HT1080 (cell line): ENCODE results near the gene BBS4. TPM values are rescaled to one million over a fixed set of nuclear protein-coding genes. Genes with fewer than 3 reads are reported as not detected.
"Not testable (repeated sequence)": the region's sequence is repeated elsewhere in the genome, so short reads cannot be mapped to it uniquely, and the experiment has no call there.

Experiments used
- DNase-seq: peaks from one replicate; pipeline ENCODE4 v3.0.0-alpha.2; 2015; ENCODE audit warnings: low read depth
- polyA plus RNA-seq, 2 experiments: library from polyadenylated mRNA; depleted of rRNA; stranded (reverse); fragments of >200 nt; gene quantifications; 2 replicates each; pipeline ENCODE4 v1.2.3, GENCODE V29; 2015
- total RNA-seq: library from RNA; depleted of rRNA; stranded (reverse); fragments of >200 nt; shearing (Covaris generic); gene quantifications from 2 replicates; pipeline ENCODE4 v1.2.3, GENCODE V29; 2014; rRNA removed

BBS4 gene, protein sequence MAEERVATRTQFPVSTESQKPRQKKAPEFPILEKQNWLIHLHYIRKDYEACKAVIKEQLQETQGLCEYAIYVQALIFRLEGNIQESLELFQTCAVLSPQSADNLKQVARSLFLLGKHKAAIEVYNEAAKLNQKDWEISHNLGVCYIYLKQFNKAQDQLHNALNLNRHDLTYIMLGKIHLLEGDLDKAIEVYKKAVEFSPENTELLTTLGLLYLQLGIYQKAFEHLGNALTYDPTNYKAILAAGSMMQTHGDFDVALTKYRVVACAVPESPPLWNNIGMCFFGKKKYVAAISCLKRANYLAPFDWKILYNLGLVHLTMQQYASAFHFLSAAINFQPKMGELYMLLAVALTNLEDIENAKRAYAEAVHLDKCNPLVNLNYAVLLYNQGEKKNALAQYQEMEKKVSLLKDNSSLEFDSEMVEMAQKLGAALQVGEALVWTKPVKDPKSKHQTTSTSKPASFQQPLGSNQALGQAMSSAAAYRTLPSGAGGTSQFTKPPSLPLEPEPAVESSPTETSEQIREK
- total RNA-seq, result 9.5 and 19.2 TPM in 2 replicates
- 16.4 and 16.9 TPM in 2 replicates for polyA plus RNA-seq (2015; cell fraction: cytosol; rRNA removed)
- 32.2 and 35.0 TPM in 2 replicates for polyA plus RNA-seq (2015; cell fraction: nucleus; rRNA removed)

DNA sequence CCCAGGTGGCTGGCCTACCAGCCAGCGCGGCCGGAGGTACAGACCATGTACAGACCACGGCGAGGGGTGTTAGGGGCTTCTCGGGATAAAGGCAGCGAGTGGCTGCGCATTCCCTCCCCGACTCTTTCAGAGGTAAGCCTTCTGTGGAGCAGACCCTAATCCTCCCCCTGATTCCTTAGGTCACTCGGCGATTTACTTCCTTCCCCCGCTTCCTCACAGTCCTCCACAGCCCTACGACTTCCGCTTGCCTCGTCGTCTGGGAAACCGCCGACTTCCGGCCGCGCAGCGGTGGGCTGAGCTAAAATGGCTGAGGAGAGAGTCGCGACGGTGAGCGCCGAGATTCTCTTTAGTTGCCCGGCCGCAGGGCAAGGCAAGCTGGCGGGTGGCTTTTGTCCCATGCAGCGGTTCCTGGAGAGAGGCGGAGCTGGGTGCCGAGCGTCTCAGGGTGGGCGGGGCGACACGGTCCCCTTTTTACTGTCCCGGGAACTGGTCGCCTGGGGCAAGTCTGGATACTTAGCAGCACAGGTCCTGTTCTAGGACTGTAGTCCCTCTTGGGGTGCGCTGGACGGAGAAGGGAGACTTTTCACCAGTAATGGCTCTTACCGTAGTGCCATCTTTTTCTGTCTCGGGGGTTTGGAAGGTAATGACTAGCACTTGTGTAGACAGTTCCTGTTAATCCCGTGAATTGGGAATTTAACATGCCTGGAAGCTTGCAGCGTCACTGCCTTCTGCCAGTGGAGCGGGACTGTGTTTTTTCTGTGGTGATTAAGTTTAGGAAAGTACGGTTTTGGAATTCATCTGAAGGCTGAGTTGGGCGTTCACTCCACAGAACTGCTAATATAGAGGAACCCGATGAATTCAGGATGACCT, at the start of gene BBS4, which contains the start of gene HIGD2B:
TSS of gene BBS4 (plus strand) at position 283 of the 870 bp plus-strand sequence. CDS start at position 304, 21 bp downstream.
TSS of gene HIGD2B (minus strand) at position 258 of the 870 bp plus-strand sequence. CDS start 9,808 bp downstream, outside the sequence.
- DNase-seq, result peak; percentile 93

DNA sequence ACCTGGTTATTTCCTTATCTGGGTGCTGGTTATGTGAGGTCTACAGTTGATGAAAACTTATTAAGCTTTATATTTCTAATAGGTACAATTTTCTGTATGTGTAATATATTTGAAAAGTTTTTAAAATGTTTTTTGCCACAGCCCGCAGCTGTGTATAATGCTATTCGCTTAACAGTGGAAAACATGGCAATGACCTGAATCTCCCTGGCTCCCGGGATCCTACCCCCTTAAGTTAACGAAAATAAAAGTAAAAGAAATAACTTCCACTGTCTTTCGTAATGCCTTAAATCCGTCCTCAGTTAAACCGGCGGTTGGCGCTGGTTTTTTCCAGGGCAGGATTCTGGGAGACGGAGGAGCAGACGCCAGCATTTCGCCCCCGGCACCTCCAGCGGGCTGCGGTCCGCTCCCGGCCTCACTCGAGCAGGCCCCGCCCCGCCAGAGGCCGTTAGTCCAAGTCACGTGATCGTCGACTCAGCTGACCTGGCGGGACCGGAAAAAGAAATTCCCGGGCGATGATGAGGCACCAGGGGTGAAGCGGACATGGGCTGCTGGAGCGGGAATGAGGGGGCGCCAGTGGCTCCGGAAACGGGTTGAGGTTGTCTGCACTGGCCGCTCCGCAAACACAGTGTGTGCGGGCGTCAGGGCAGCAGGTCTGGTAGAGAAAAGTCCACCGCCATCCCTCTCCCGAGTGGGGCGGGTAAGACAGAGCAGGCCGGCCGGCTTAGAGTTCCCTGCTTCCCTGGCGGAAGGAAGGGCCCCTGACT, 49.3 kb upstream of the BBS4 start:
- peak; percentile 71 for DNase-seq

DNA sequence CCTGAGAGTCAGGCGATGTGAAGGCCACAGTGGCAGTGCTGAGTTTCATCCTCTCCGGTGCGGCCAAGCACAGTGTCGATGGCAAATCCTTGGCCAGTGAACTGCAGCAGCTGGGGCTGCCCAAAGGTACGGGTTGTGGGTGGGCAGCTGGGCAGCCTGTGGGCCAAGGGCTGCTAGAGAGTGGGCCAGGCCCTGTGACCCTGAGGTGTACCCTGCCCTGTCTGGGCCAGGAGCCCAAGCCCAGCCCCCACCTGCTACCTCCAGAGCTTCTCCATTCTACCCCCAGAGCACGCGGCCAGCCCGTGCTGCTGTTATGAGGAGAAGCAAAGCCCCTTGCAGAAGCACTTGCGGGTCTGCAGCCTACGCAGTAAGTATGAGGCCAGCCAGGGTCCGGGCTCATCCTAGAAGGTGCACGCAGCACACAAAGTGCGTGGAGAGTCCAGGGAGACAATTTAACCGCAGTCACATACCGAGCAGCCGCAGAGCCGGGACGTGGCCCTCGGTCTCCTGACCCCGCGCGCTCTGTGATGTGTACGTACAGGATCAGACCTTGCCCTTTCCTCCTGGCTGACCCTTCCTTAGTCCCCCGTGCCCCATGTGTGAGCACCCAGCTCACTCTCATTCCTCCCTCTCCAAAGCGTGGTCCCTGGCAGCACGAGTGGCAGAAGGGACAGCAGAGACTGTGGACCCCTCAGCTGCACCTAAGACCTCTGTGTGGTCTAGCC, 46.1 kb upstream of the BBS4 start:
- not testable (repeated sequence) for DNase-seq

DNA sequence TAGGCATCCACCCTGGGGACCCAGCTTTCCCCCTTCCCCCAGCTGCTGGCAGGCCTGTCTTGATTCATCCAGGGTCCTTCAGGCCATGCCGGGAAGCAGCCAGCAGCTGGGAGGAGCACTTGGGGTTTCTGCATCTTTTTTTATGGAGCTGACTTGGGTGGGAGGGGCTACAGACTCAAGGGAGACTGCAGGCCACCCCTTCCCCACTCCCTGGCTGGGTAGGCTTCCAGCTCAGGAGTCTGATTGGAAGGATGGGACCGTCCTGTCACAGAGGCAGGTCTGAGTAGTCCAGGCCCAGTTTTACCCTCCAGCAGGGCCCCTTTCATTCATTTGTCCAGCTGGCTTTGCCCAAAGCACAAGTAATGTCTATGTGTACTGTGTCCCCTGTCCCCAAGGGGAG, 43.7 kb upstream of the BBS4 start:
- not testable (repeated sequence) for DNase-seq

DNA sequence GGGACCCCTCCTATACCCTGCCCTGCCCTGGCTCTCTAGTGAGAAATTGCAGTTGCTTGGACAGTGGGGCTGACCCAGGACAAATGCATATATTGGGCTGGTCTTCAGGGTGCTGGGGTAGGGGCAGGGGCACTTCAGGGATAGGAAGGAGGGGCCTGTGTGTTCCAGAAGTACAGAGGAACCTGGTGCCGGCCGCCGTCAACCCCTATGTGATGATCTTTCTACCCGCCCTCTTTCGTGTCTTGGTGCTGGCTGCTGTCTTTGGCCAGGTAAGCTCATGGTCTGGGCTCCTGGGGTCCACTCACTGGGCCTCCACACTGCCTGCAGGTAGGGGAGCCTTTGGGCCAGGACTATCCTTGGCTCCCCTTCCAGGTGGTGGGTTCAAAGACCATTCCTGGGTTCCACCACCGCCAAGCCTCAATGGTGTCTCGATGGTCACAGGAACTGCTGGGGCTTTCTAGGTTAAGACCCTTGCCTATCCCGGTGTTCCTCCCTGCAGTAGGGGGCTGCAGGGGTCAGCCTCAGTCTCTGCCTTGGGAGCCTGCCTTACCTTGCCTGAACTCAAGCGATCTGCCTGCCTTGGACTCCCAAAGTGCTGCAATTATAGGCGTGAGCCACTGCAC, 37.3 kb upstream of the BBS4 start:
- not testable (repeated sequence) for DNase-seq

DNA sequence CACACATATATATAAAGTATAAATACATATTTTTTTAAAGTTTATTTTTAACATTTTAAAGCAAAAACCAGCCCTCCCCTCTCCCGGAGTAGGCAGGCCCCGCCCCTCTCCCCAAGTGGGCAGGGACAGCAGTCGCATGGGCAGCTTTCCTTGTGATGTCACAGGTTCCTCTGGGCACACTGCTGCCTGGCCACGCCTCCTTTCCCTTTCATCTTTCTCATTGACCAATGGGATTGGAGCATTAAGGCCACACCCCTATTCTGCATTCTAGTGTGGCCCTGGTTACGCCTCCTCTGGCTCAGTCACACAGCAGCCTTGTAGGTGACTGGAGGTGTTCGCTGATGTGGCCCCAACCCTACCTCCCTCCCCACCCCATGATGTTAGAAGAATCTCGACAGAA, 31.6 kb upstream of the BBS4 start, which contains the start of gene GOLGA6B:
TSS of gene GOLGA6B (plus strand) at position 301 of the 400 bp plus-strand sequence. CDS start at position 342, 41 bp downstream.
- not testable (repeated sequence) for DNase-seq

DNA sequence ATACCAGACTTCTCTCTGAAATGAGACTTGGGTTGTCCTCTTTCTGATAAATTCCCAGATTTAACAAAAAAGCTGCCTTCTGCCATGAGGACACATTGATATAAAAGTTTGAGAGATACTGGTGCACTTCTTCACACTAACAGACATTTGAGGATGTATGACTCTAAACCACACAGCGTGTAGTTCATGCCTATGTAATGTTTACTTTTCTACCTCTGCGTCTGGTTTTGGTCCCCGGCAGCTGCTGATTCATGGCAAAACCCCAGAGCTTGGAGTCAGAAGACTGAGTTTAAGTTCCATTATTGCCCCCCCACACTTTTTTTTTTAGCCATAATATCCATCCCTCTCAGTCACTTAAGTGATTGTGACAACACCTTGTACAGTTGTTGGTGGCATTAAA, 30.0 kb upstream of the BBS4 start:
- not testable (repeated sequence) for DNase-seq

DNA sequence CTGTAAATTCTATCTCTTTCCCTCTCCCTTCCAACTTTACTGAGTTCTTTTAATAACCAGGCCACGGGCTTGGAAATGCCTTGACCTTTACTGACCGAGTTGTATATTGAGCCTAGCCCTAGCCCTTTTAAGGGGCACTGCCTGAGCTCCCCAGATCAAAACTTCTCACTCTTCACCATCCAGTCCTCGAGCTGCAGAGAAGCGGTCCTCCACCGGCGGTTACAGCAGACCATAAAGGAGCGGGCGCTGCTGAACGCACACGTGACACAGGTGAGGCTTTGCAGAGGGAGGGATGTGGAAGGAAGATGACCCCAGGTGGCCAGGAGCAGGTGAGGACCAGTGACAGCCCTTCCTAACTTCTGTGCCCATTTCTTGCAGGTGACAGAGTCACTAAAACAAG, 24.9 kb upstream of the BBS4 start:
- not testable (repeated sequence) for DNase-seq

DNA sequence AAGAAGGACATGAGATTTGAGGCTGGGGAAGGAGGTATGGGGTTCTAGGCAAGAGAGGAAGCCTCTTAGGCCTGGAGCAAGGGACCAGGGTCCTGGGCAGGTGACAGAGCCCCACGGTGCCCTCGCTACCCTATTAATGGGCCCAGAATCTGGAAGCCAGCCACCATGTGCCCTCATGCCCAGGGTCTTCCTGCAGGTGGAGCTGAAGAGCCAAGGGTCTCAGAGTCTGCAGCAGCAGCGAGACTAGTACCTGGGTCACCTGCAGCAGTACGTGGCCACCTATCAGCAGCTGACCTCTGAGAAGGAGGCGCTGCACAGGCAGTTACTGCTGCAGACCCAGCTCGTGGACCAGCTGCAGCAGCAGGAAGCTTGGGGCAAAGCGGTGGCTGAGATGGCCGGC, 22.1 kb upstream of the BBS4 start:
- DNase-seq, result not testable (repeated sequence)

DNA sequence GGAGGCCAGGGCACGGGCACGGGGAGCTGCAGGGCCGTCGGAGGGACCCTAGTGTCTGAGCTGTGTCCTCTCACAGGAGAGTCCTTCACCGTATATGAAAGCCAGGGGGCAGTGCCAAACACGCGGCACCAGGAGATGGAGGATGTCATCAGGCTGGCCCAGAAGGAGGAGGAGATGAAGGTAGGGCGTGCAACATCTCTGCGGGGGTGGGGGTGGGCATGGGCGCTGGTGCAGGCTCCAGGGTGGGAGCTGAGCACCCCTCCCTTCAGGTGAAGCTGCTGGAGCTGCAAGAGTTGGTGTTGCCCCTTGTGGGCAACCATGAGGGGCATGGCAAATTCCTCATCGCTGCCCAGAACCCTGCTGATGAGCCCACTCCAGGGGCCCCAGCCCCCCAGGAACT, 20.3 kb upstream of the BBS4 start:
- not testable (repeated sequence) for DNase-seq

DNA sequence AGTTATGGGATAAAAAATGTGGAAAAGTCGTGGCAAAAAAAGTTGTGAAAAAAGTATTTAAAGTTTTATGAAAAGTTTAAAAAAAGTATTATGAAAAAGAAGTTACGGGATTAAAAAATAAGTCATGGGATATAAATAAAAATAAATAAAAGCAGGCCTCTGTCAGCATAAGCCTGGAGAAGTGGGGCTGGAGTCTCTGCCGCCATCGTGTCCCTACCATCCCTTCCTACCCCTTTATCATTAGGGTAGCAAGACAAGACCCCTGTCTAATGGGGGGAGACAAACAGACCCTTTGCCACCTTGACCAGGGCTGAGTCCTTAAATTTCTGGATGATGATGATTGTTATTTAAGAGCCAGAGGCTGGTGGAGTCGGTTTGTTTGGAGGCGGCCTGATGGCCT, 16.2 kb upstream of the BBS4 start:
- not testable (repeated sequence) for DNase-seq

DNA sequence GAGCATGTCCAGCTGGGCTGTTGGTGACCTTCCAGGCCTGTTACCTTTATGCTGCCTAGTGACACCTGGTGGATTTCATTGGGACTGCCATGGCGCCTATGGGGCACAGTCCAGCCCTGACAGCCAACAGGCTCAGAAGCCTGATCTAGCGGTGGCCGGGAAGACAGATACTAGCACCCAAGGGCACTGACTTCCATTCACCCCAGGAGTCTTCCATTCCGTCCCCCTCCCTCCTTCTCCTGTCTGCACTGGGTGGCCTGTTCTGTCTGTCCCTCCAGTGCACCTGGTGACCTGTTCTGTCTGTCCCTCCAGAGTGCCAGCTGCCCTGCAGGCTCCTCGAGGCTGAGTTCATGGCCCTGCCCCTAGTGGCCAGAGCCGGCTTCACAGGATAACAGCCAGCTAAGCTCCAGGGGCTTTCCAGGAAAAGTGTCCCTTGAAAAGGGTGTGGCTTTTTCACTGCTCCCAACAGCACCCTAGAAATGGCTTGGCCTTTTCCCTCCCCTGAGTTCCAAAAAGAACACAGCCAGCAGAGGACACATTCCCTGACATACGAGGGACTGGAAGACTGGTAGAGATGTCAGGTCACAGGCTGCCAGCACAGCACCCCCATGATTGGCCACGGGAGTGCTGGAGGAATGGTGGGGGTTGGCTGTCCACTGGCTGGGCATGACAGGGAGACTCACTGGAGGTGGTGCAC, 15.2 kb upstream of the BBS4 start:
- peak; percentile 70 for DNase-seq

DNA sequence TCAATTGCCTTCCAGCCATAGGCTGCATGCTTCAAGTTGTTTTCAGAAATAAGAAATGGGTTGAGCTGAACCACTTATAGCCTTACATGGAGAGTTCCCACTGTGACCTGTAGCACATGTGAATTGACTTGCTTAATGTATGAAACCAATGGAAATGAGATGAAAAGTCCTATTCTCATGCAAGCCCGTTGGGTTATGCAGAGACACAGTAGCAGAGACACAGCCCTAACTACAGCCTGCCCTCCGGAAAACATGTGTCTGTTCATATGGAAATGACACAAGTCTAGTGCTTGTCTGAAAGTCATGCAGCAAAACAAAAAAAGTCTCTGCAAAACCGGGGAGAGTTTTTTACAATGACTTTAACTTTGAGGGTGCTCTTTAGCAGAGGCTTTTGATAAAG, 14.5 kb upstream of the BBS4 start:
- no peak for DNase-seq

DNA sequence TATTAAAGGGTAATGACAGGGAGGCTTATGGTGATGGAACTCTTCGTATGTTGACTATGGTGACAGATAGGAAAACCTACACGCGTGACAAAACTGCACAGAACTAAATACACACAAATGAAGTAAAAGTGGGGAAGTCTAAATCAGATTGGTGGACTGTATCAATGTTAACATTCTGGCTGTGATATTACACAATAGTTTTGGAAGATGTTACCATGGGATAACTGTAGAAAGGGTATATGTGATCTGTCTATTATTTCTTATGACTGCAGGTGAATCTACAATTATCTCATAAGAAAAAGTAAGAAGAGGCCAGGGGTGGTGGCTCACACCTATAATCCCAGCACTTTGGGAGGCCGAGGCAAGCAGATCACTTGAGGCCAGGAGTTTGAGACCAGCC, 9.2 kb upstream of the BBS4 start:
- no peak for DNase-seq

DNA sequence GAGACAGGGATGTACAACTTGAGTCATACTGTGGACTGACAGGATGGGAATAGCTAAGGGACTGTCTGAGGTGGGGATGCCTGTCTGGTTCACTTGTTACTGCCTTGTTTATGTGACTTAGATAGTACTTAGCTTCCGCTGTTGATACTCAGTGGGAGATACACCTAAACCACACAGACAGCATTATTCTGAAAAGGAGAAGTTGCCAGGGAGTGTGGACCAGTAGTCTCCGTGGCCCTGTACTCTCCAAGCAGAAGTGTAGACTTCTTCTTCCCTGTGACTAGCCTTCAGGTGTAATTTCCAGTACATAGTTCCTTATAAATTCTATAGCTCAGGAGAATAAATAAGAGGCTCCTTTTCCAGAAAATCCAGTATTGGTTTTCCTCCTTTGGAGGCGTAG, 5.1 kb upstream of the BBS4 start:
- no peak for DNase-seq

DNA sequence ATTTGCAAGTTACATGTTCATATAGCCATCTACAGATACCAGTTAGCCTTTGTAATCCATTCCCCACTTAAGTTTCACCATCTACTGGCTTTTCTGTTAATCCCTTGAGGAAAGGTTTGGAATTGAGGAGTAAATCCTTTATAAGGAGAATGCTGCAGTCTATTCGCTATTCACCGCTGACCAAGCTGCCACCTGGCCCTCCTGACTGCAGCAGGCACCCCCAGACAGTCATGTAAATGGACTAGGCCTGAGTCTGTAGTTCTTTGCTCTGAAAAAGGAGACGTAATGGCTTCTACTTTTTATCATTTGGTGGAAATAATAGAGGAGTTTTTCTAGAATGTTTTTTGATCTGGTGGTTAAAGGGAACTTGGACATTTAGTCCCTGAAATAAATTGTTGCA, 3.2 kb upstream of the BBS4 start:
- no peak for DNase-seq

DNA sequence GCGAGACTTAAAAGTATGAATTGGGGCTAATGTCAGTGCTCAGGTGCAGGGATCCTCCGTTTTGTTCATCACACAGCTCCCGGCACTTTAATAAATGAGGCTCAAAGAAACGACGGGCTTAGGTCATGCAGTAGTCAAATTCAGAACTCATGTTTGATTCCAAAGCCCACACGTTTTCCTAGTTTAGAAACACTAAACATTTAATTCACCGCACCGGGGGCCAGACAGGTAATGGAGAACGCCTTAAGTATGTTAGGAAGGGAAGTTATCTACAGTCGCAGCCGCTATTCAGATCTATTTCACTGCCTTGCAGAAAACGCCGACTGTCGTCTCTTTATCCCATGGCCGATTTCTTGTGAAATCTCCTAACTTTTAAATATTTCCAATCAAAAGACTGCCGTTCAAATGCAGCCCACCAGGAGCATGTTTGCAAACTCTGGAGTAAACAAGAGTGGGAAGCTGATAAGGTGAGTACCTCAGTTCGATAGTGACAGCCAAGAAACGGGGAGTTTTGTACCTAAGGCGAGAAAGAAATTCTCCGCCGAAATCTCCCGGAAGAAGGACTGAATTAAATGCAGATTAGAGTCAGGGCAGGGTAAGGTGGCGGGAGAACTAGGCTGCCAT, 594 bp upstream of the BBS4 start:
- DNase-seq, result no peak

DNA sequence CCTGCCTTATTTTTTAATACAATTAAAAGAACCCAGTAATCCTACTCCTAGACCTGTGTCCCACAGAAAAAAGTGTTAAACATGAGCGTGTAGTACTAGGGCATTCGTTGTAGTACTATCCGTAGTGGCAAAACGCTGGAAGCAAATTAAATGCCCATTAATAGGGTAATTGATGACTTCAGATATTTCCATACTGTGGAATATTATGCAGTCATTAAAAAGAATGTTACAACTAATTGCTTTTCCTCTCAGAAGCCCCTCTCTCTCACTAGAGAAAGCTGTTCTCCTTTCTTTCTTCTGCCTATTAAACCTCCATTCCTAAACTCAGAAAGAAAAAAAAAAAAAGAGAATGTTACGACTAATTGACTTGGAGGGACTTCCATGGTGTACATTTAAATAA, 2.7 kb downstream of the BBS4 start:
- DNase-seq, result no peak
